H1 (cell line): Measurements from ENCODE around the gene RPP25. TPM values are rescaled to one million over a fixed set of nuclear protein-coding genes. Genes with fewer than 3 reads are reported as not detected.

Source experiments
- CTCF ChIA-PET: fragments of 300-600 bp; sonication (Branson Sonifier 250); formaldehyde crosslinking; loops from one replicate; lab custom pipeline; 2021; ENCODE audit not compliant: partially characterized antibody; lab: Charles Lee
- POLR2A ChIA-PET: fragments of 300-600 bp; sonication (Branson Sonifier 250); formaldehyde crosslinking; loops from one replicate; lab custom pipeline; 2021; ENCODE audit warnings: inconsistent platforms; ENCODE audit not compliant: partially characterized antibody; lab: Charles Lee
- DNase-seq, 2 experiments: peaks; one replicate each; pipeline versions ENCODE4 v3.0.0 to v3.0.0-alpha.2; 2010 to 2022; ENCODE audit warnings: low spot score in 2 of 2, low read depth in 1 of 2, mixed read lengths in 1 of 2
- FAIRE-seq: peaks from 2 replicates; lab custom pipeline; 2011; peaks lifted over from hg19 to GRCh38; lab: Jason Lieb, UNC
- H2AFZ ChIP-seq: 2 replicates; pipeline ENCODE4 v1.8.1; 2012; ENCODE audit warnings: low read length, inconsistent platforms
- H2AK5ac ChIP-seq: 2 replicates; pipeline ENCODE4 v1.6.1; 2013; ENCODE audit warnings: low read depth, low read length
- H2BK120ac ChIP-seq: replicated peaks from 2 replicates; pipeline ENCODE3; 2013; ENCODE audit warnings: low read depth, low read length, inconsistent platforms
- H2BK12ac ChIP-seq: 2 replicates; pipeline ENCODE4 v1.6.1; 2013; ENCODE audit warnings: low read depth, low read length
- H2BK15ac ChIP-seq: 2 replicates; pipeline ENCODE4 v1.6.1; 2013; ENCODE audit warnings: low read length
- H2BK20ac ChIP-seq: 2 replicates; pipeline ENCODE4 v1.6.1; 2013; ENCODE audit warnings: low read length
- H2BK5ac ChIP-seq: 2 replicates; pipeline ENCODE4 v1.6.1; 2013; ENCODE audit warnings: low read depth, low read length
- H3K14ac ChIP-seq: 2 replicates; pipeline ENCODE4 v1.6.1; 2013; ENCODE audit warnings: inconsistent platforms; ENCODE audit not compliant: insufficient read length
- H3K18ac ChIP-seq: 2 replicates; pipeline ENCODE4 v1.6.1; 2013; ENCODE audit warnings: low read length; ENCODE audit errors: extremely low read depth
- H3K23ac ChIP-seq: 2 replicates; pipeline ENCODE4 v1.6.1; 2013; ENCODE audit warnings: inconsistent platforms; ENCODE audit not compliant: insufficient read length
- H3K23me2 ChIP-seq: 2 replicates; pipeline ENCODE4 v1.6.1; 2013; ENCODE audit warnings: low read depth, low read length
- H3K27ac ChIP-seq: 2 replicates; pipeline ENCODE4 v1.6.1; 2011; ENCODE audit warnings: low read depth, low read length, inconsistent platforms
- H3K27me3 ChIP-seq, 4 experiments: replicated peaks in 1 of 4; 1 replicate in 1 of 4; 2 replicates in 3 of 4; pipeline versions ENCODE4 v1.6.1 to v1.8.1; 2011 to 2013; ENCODE audit warnings: low read length in 3 of 4, mild to moderate bottlenecking in 3 of 4, inconsistent platforms in 2 of 4, mixed read lengths in 2 of 4, moderate library complexity in 1 of 4; ENCODE audit not compliant: control insufficient read depth in 3 of 4, insufficient read depth in 3 of 4; ENCODE audit errors: extremely low read depth in 1 of 4
- H3K36me3 ChIP-seq, 4 experiments: 2 replicates each; pipeline versions ENCODE4 v1.6.1 to v1.8.1; 2011 to 2013; ENCODE audit warnings: mild to moderate bottlenecking in 4 of 4, low read length in 3 of 4, moderate library complexity in 2 of 4, control low read depth in 1 of 4, inconsistent platforms in 1 of 4; ENCODE audit not compliant: insufficient read depth in 4 of 4, control insufficient read depth in 2 of 4
- H3K4ac ChIP-seq: replicated peaks from 2 replicates; pipeline ENCODE3; 2013; ENCODE audit warnings: low read length, low read depth, mixed read lengths, inconsistent platforms; ENCODE audit not compliant: insufficient read length
- H3K4me1 ChIP-seq, 4 experiments: replicated peaks in 1 of 4; 1 replicate in 1 of 4; 2 replicates in 3 of 4; pipeline versions ENCODE4 v1.6.1 to v1.8.1; 2011 to 2013; ENCODE audit warnings: low read length in 3 of 4, inconsistent platforms in 2 of 4, mixed read lengths in 1 of 4; ENCODE audit not compliant: insufficient read depth in 4 of 4, control insufficient read depth in 3 of 4
- H3K4me2 ChIP-seq, 2 experiments: 2 replicates each; pipeline versions ENCODE4 v1.6.1 to v1.8.1; 2011 to 2013; ENCODE audit warnings: low read depth in 2 of 2, low read length in 2 of 2, control low read depth in 1 of 2, inconsistent platforms in 1 of 2, mild to moderate bottlenecking in 1 of 2; ENCODE audit not compliant: insufficient read depth in 1 of 2
- H3K4me3 ChIP-seq, 4 experiments: fragments of 200-600, 300-600 bp in 1 of 4; sonication (generic), shearing (Covaris generic), sonication (Bioruptor Twin) in 1 of 4; 2 replicates each; pipeline versions ENCODE4 v1.5.1 to v1.8.1; 2011 to 2016; ENCODE audit warnings: low read length in 4 of 4, low read depth in 3 of 4, control low read depth in 2 of 4, inconsistent platforms in 2 of 4, mild to moderate bottlenecking in 2 of 4, mixed read lengths in 1 of 4, moderate library complexity in 1 of 4; ENCODE audit not compliant: insufficient read depth in 2 of 4; ENCODE audit errors: extremely low read depth in 1 of 4
- H3K56ac ChIP-seq: replicated peaks from 2 replicates; pipeline ENCODE3; 2013; ENCODE audit warnings: low read depth, mild to moderate bottlenecking, mixed read lengths, low read length, inconsistent platforms; ENCODE audit not compliant: insufficient read length
- H3K79me1 ChIP-seq: 2 replicates; pipeline ENCODE4 v1.6.1; 2013; ENCODE audit warnings: low read depth, low read length, control low read depth
- H3K79me2 ChIP-seq, 2 experiments: 2 replicates each; pipeline versions ENCODE4 v1.6.1 to v1.8.1; 2012 to 2013; ENCODE audit warnings: low read length in 2 of 2, mild to moderate bottlenecking in 2 of 2, inconsistent platforms in 1 of 2; ENCODE audit not compliant: insufficient read depth in 2 of 2, control insufficient read depth in 1 of 2
- H3K9ac ChIP-seq, 4 experiments: replicated peaks in 1 of 4; 1 replicate in 1 of 4; 2 replicates in 3 of 4; pipeline versions ENCODE4 v1.6.1 to v1.8.1; 2011 to 2013; ENCODE audit warnings: low read depth in 3 of 4, low read length in 3 of 4, control low read depth in 2 of 4, mild to moderate bottlenecking in 2 of 4, moderate library complexity in 2 of 4, inconsistent platforms in 1 of 4; ENCODE audit errors: extremely low read depth in 1 of 4
- H3K9me3 ChIP-seq, 2 experiments: 2 replicates each; pipeline versions ENCODE4 v1.6.1 to v1.8.1; 2012 to 2013; ENCODE audit warnings: mild to moderate bottlenecking in 2 of 2, moderate library complexity in 2 of 2, control low read depth in 1 of 2, inconsistent platforms in 1 of 2, low read depth in 1 of 2, low read length in 1 of 2, mixed read lengths in 1 of 2; ENCODE audit not compliant: insufficient read depth in 2 of 2
- H4K20me1 ChIP-seq, 2 experiments: replicated peaks in 1 of 2; 2 replicates each; pipeline versions ENCODE3 to v1.8.1; 2011 to 2013; ENCODE audit warnings: inconsistent platforms in 2 of 2, low read length in 2 of 2, mild to moderate bottlenecking in 1 of 2; ENCODE audit not compliant: insufficient read depth in 2 of 2, control insufficient read depth in 1 of 2
- H4K5ac ChIP-seq: 2 replicates; pipeline ENCODE4 v1.6.1; 2013; ENCODE audit warnings: low read length, low read depth, mixed read lengths, inconsistent platforms; ENCODE audit not compliant: insufficient read length
- H4K8ac ChIP-seq: 2 replicates; pipeline ENCODE4 v1.8.0; 2013; ENCODE audit warnings: mild to moderate bottlenecking, moderate library complexity, low read length, inconsistent platforms; ENCODE audit not compliant: insufficient read depth; ENCODE audit errors: extremely low read depth
- H4K91ac ChIP-seq: replicated peaks from 2 replicates; pipeline ENCODE3; 2013; ENCODE audit warnings: low read length, mixed read lengths, inconsistent platforms; ENCODE audit not compliant: insufficient read length
- SIN3A ChIP-seq, 2 experiments: IDR thresholded peaks in 1 of 2; conservative IDR thresholded peaks in 1 of 2; 2 replicates each; pipeline ENCODE4 v1.6.1; 2011 to 2012; ENCODE audit warnings: low read length in 2 of 2, improper control_type of control experiment in 1 of 2, low read depth in 1 of 2, mild to moderate bottlenecking in 1 of 2
- TAF7 ChIP-seq: optimal IDR thresholded peaks from 2 replicates; pipeline ENCODE3; 2011; ENCODE audit warnings: low read depth, mild to moderate bottlenecking, inconsistent platforms, low read length, moderate library complexity, borderline replicate concordance
- WGBS, 2 experiments: shearing (Covaris generic) in 1 of 2; methylation state at CpG; one replicate each; pipeline versions ENCODE4 v1.1.6 to v1.1.7; 2013 to 2015; ENCODE audit warnings: low lambda C conversion rate in 2 of 2, mixed read lengths in 2 of 2, inconsistent platforms in 1 of 2, low coverage in 1 of 2, missing lambda C conversion rate in 1 of 2; ENCODE audit not compliant: insufficient replicate concordance in 2 of 2, insufficient coverage in 1 of 2, insufficient read length in 1 of 2; ENCODE audit errors: extremely low coverage in 1 of 2, missing lambda C conversion rate in 1 of 2; 5-methylcytosine and 5-hydroxymethylcytosine counted together
- polyA plus RNA-seq, 7 experiments: library from polyadenylated mRNA; depleted of rRNA in 3 of 7; stranded (reverse) in 5 of 7; unstranded in 2 of 7; fragments of >200 nt in 5 of 7; fragments of 200-250 nt in 2 of 7; gene quantifications; 1 replicate in 5 of 7; 2 replicates in 1 of 7; 4 replicates in 1 of 7; pipeline versions ENCODE4 v1.2.1 to v1.2.3, GENCODE V29; 2011 to 2013; ENCODE audit warnings: missing spikeins in 2 of 7, mixed read lengths in 2 of 7
- total RNA-seq: library from RNA; stranded (reverse); fragmentation: NEBNext Ultra II Directional; extraction: Animal tissue kit (Norgen Biotek cat#: 25700); gene quantifications from 2 replicates; pipeline ENCODE4 v1.2.1, GENCODE V29; 2021

The RPP25 gene
- total and polyA plus RNA-seq, 2 of the 8 experiments (the other 6 are each of a cell fraction or from before 2014, with no cell fraction given): 17.4 to 19.8 TPM

GRCh38 chr15:74964794-74965193, 8.2 kb upstream of the RPP25 start:
- no peaks in the 10 kb centered on the region for H3K36me3 ChIP-seq
- no peaks in the 10 kb centered on the region for H3K79me2 ChIP-seq
- H2BK15ac ChIP-seq: no peak overlapping the region
- H2BK120ac ChIP-seq: no peak overlapping the region
- no peaks in the 10 kb centered on the region for H4K20me1 ChIP-seq
- TF ChIP-seq SIN3A (conservative IDR thresholded peaks at IDR 0.05 in 1 of 2, IDR thresholded peaks at IDR 0.05 in 1 of 2; ENCODE audit: low read depth in 1 of 2, low read length in 2 of 2): peak; percentile 52 to 55; a peak in 1 of 4 replicates
- TF ChIP-seq TAF7: no peak
- TF ChIP-seq, all 59 proteins: peak for 1
- no peak overlapping the region for H3K27ac ChIP-seq
- 47% methylated on average over 3 of the region's 3 CpGs; no CpG with 5 or more reads in 1 of the 2 experiments for WGBS, 2 experiments
- H3K4me2 ChIP-seq: no peak overlapping the region
- H3K4me1 ChIP-seq: peaks cover 0 to 2% (median 0%) of the 10 kb centered on the region in 4 experiments; a peak in 3 of 7 replicates
- H2AFZ ChIP-seq: no peak overlapping the region
- H3K4me3 ChIP-seq: no peak overlapping the region
- no peak overlapping the region for H2BK12ac ChIP-seq
- H2BK5ac ChIP-seq: no peak overlapping the region
- H3K23me2 ChIP-seq: no peaks in the 10 kb centered on the region
- no peak overlapping the region for H3K14ac ChIP-seq
- no peak overlapping the region for H4K5ac ChIP-seq
- ChIA-PET CTCF (interaction anchor here (0.9 to 4.8 kb wide), 5 partner anchors 9 to 193 kb away, joined by 3 to 19 read pairs (median 4); no protein-coding TSS in a partner anchor), POLR2A (interaction anchor here (1.3 kb wide), 1 partner anchor 31 kb away, joined by 4 read pairs; no protein-coding TSS in a partner anchor)
- DNase-seq (no peak), FAIRE-seq (no peak)
- H3K18ac ChIP-seq: no peak overlapping the region
- peaks cover 0 to 6% (median 0%) of the 10 kb centered on the region in 4 experiments; a peak in 3 of 7 replicates for H3K27me3 ChIP-seq
- H3K79me1 ChIP-seq: no peaks in the 10 kb centered on the region
- no peaks in the 10 kb centered on the region for H3K9me3 ChIP-seq
- no peak overlapping the region for H3K4ac ChIP-seq
- H2BK20ac ChIP-seq: no peak overlapping the region
- no peak overlapping the region for H3K56ac ChIP-seq
- no peak overlapping the region for H4K8ac ChIP-seq
- no peak overlapping the region; a peak in 1 of 7 replicates for H3K9ac ChIP-seq
- no peak overlapping the region for H4K91ac ChIP-seq
- H2AK5ac ChIP-seq: no peak overlapping the region
- H3K23ac ChIP-seq: no peak overlapping the region
